ENCODE data around the gene KCNG3.

- TF ChIP-seq CTCF (IDR thresholded peaks at IDR 0.05) (no peak), EP300 (IDR thresholded peaks at IDR 0.05) (no peak)
These were observed 55.1 kb downstream of the KCNG3 start for GRCh38 chr2:42438685-42439084.
